Peyer's patch (tissue), 4 donors: ENCODE data around the gene SLC44A4. TPM values are rescaled to one million over a fixed set of nuclear protein-coding genes. Genes with fewer than 3 reads are reported as not detected.

Source experiments
- DNase-seq, 3 donors: peaks; one replicate each; pipeline ENCODE4 v3.0.0-alpha.2; 2017 to 2019
- H3K27ac ChIP-seq, 4 donors: fragments of 200-600 bp; sonication (generic); one replicate each; pipeline ENCODE4 v1.5.1; 2016 to 2019
- H3K27me3 ChIP-seq, 2 donors: fragments of 200-600 bp; sonication (generic); one replicate each; pipeline ENCODE4 v1.5.1; 2019
- H3K36me3 ChIP-seq, 3 donors: fragments of 200-600 bp; sonication (generic); one replicate each; pipeline ENCODE4 v1.5.1; 2016 to 2019
- H3K4me1 ChIP-seq, 4 donors: fragments of 200-600 bp; sonication (generic); one replicate each; pipeline ENCODE4 v1.5.1; 2016 to 2019
- H3K4me3 ChIP-seq, 4 donors: fragments of 200-600 bp; sonication (generic); 1 replicate in 3 of 4; 2 replicates in 1 of 4; pipeline ENCODE4 v1.5.1; 2016 to 2019; ENCODE audit warnings: mild to moderate bottlenecking in 1 of 4
- H3K9me3 ChIP-seq, 4 donors: fragments of 200-600 bp; sonication (generic); one replicate each; pipeline ENCODE4 v1.5.1; 2016 to 2019; ENCODE audit warnings: mild to moderate bottlenecking in 1 of 4
- CTCF ChIP-seq, 6 experiments: fragments of 450-650 bp in 4 of 6; fragments of 200-600 bp in 2 of 6; sonication (generic) in 1 of 6; IDR thresholded peaks; one replicate each; pipeline ENCODE4 v1.5.1; 2017 to 2019; ENCODE audit warnings: antibody characterized with exemption in 6 of 6, mild to moderate bottlenecking in 3 of 6, moderate library complexity in 1 of 6
- POLR2A ChIP-seq, 2 donors: fragments of 450-650 bp; IDR thresholded peaks; one replicate each; pipeline ENCODE4 v1.5.1; 2017; ENCODE audit warnings: antibody characterized with exemption in 2 of 2, mild to moderate bottlenecking in 2 of 2, moderate library complexity in 2 of 2
- total RNA-seq, 4 donors: library from RNA; depleted of rRNA; stranded (reverse); fragments of >200 nt; gene quantifications; one replicate each; pipeline ENCODE4 v1.1.0, GENCODE V29; 2016

Gene SLC44A4
- total RNA-seq, 4 donors from 2014 or later = 64.4 to 508 (median 436) TPM

GRCh38 chr6:31831350-31832215, 47.2 kb downstream of the SLC44A4 start:
- H3K9me3 ChIP-seq = no peaks in the 10 kb centered on the region
- H3K36me3 ChIP-seq = no peaks in the 10 kb centered on the region
- no peak for DNase-seq
- H3K27me3 ChIP-seq = no peaks in the 10 kb centered on the region
- peak overlapping the region in 2 of 4 donors; percentile 56 to 67 for H3K4me3 ChIP-seq
- peaks cover 4 to 29% (median 11%) of the 10 kb centered on the region in 4 donors for H3K4me1 ChIP-seq
- TF ChIP-seq CTCF (IDR thresholded peaks at IDR 0.05) (no peak), POLR2A (IDR thresholded peaks at IDR 0.05) (no peak)
- peak overlapping the region in 3 of 4 donors; percentile 86 to 97 (median 96) for H3K27ac ChIP-seq

GRCh38 chr6:31830886-31831335, 47.9 kb downstream of the SLC44A4 start:
- no peaks in the 10 kb centered on the region for H3K9me3 ChIP-seq
- no peaks in the 10 kb centered on the region for H3K36me3 ChIP-seq
- H3K4me1 ChIP-seq = peaks cover 0 to 29% (median 9%) of the 10 kb centered on the region in 4 donors
- H3K27me3 ChIP-seq = no peaks in the 10 kb centered on the region
- DNase-seq = no peak
- peak overlapping the region; percentile 78 to 86 (median 79) for H3K27ac ChIP-seq
- TF ChIP-seq CTCF (IDR thresholded peaks at IDR 0.05) (no peak), POLR2A (IDR thresholded peaks at IDR 0.05) (no peak)
- peak overlapping the region; percentile 44 to 67 (median 54) for H3K4me3 ChIP-seq

GRCh38 chr6:31829633-31830283, 49.0 kb downstream of the SLC44A4 start:
- Histone ChIP-seq H3K4me1 (peaks cover 0 to 34% (median 9%) of the 10 kb centered on the region in 4 donors), H3K36me3 (no peaks in the 10 kb centered on the region), H3K27me3 (no peaks in the 10 kb centered on the region), H3K9me3 (no peaks in the 10 kb centered on the region), H3K27ac (peak overlapping the region; percentile 78 to 86 (median 79)), H3K4me3 (peak overlapping the region; percentile 44 to 67 (median 54))
- TF ChIP-seq POLR2A (IDR thresholded peaks at IDR 0.05) = no peak
- TF ChIP-seq CTCF (IDR thresholded peaks at IDR 0.05) = peak; percentile 15 to 65 (median 46)
- no peak for DNase-seq

- Histone ChIP-seq H3K36me3 (no peaks in the 10 kb centered on the region), H3K4me1 (peaks cover 0 to 49% (median 5%) of the 10 kb centered on the region in 4 donors), H3K27ac (peak within 1 kb of the TSS; percentile 88 to 93 (median 92)), H3K9me3 (no peaks in the 10 kb centered on the region), H3K4me3 (peak within 1 kb of the TSS; percentile 51 to 80 (median 68)), H3K27me3 (no peaks in the 10 kb centered on the region)
- TF ChIP-seq POLR2A (IDR thresholded peaks at IDR 0.05) (peak; percentile 100), CTCF (IDR thresholded peaks at IDR 0.05) (peak in 1 of 6 experiments; percentile 12)
- peak; percentile 97 to 99 (median 97) for DNase-seq
Observed at GRCh38 chr6:31827286-31828079, 51.3 kb downstream of the SLC44A4 start, which contains the start of gene HSPA1B. TSS of gene HSPA1B (plus strand) at chr6:31827738. CDS start at chr6:31827951, 213 bp downstream.

- DNase-seq = peak; percentile 69 to 92 (median 87)
- TF ChIP-seq CTCF (IDR thresholded peaks at IDR 0.05) = no peak
- peak; percentile 30 to 65 for TF ChIP-seq POLR2A (IDR thresholded peaks at IDR 0.05)
- Histone ChIP-seq H3K9me3 (no peaks in the 10 kb centered on the region), H3K4me3 (peak overlapping the region; percentile 51 to 80 (median 68)), H3K27ac (peak overlapping the region; percentile 88 to 93 (median 92)), H3K27me3 (no peaks in the 10 kb centered on the region), H3K36me3 (no peaks in the 10 kb centered on the region), H3K4me1 (peaks cover 0 to 48% (median 5%) of the 10 kb centered on the region in 4 donors)
Observed at GRCh38 chr6:31826793-31827285, 52.0 kb downstream of the SLC44A4 start.
